NCI-H510A treated with DMSO at 0.1 percent for 48 hours (cell line): ENCODE results near the gene DUSP2.

Experiments
- DNase-seq: peaks from one replicate; lab custom pipeline; 2025; lab: John Stamatoyannopoulos, UW

DUSP2 gene, protein sequence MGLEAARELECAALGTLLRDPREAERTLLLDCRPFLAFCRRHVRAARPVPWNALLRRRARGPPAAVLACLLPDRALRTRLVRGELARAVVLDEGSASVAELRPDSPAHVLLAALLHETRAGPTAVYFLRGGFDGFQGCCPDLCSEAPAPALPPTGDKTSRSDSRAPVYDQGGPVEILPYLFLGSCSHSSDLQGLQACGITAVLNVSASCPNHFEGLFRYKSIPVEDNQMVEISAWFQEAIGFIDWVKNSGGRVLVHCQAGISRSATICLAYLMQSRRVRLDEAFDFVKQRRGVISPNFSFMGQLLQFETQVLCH

DNA sequence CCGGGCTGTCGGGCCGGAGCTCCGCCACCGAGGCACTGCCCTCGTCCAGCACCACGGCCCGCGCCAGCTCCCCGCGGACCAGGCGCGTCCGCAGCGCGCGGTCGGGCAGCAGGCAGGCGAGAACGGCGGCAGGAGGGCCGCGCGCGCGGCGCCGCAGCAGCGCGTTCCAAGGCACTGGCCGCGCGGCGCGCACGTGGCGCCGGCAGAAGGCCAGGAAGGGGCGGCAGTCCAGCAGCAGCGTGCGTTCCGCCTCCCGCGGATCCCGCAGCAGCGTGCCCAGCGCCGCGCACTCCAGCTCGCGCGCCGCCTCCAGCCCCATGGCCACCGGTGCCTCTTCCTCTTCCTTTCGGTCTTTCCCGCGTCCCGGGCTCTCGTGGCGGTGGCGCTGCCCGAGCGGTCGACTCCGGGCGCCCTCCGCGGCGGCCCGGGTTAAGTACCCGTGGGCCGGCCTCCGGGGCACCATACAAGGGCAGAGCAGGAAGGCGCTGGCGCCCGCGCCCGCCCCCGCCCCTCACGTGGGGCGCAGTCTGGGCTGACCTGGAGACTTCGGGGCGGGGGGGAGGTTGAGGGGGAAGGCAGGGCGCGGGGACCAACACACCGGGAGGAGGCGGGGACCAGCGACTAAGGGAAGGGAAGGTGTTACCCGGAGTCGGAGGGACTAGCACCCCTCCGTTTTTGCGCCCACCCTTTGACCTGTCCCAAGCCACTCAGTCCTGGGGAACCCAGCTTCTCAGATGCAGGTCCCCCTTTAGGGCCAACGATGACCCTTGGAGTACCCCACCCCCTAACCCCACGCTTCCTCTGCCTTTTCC, at the start of gene DUSP2:
DUSP2 (minus strand) TSS at position 405 of the 812 bp plus-strand sequence; CDS start at position 319, 86 bp downstream.
- DNase-seq, result peak; percentile 46

DNA sequence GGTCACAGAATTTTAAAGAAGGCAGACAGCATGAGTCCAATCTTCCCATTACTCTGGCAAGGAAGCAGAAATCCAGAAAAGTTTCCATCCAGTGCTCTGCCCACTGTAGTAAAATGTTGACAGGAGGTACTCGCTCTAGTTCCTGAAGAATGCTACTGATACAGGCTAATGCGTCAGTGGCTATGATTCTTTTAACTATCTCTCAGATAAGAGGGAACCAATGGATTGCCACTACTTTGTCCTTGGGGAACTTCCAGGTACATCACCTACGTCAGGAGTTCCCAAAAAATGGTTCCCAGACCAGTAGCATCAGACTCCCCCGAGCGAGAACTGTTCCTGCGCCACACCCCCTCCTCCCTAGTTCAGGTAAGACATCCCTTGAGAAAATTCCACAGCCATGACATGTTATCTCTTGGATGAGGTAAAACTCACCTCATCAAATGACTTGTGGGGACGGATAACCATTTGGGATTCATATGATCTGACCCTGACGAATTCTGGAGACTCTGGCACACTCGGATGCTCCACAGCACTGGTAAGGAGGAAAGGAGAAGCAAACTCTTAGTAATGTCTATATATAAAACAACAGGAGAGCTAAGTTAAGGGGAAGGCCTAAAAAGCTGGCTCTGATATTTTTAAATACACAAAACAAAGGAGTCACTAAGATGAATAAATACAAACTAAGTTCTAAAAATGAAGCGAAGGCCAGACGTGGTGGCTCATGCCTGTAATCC, 46.9 kb upstream of the DUSP2 start:
- DNase-seq, result no peak

DNA sequence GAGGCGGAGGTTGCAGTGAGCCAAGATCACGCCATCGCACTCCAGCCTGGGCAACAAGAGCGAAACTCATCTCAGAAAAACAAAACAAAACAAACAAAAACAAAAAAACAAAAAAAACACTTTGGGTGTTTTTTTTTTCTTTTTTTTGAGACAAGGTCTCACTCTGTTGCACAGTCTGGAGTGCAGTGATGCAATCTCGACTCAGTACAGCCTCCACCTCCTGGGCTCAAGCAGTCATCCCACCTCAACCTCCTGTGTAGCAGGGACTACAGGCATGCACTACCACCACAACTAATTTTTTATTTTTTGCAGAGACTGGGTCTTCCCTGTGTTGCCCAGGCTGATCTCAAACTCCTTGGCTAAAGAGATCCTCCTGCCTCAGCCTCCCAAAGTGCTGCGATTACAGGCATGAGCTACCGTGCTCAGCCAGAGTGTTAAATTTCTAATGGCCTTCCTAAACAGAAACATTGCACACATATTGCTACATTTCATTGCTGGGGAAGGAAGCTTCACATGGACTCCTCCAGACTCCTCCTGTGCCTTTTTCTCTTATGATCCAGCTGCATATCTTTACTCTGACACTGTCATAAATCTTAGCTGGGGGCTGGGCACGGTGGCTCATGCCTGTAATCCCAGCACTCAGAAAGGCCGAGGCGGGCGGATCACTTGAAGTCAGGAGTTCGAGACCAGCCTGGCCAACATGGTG, 43.7 kb upstream of the DUSP2 start:
- DNase-seq, result no peak

DNA sequence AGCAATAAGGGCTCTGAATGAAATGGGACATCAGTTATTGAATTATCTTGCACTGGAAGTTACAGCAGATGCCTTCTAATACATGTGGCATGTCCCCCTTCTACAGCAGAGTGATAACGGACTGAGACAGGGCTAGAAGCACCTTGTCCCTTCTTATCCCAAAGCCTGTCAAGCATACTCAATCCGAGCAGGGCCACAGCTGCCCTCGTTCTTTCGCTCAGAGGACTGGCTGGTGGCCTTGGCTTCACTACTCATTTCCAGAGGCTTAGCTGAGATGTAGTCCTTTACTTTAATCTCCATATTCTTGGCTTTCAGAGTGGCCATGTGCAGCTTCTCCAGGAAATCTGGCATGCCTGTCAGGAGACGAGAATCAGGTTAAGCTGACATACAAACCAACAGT, 41.3 kb upstream of the DUSP2 start:
- DNase-seq, result no peak

DNA sequence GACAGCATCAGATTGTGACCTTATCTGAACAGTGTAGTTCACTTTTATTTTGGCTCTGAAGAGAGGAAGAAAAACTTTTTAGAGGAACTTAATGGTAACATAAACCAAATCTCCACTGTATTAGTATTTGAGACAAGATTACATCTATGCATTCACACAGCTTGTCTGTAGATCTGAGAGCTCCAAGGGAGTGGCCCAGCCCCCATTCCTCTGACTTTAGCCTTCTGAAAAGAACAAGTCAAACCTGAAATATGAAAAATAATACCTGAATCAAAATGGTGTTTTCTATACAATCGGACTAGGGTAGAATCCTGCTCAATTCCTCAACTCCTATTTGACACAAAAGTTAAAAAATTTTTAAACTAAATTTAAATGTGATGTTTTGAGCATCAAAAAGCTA, 40.3 kb upstream of the DUSP2 start:
- DNase-seq, result no peak

DNA sequence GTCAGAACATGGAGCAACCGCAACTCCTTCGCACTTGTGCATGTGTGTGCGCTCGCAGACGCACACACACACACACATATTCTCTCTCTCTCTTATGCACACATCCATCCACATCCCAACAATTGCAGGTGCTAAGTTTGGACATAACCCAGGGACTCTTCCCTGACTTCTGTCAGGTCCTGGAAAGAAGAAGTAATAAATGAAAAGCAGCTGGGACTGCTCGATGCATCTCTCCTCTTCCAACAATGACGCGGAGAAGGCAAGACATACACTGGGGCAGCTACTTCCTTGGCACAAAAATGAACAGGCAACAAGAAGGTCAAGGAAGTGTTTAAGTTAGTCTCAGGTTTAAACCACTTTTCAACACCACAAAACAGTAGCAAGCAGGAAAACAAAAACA, 39.7 kb upstream of the DUSP2 start:
- DNase-seq, result no peak

DNA sequence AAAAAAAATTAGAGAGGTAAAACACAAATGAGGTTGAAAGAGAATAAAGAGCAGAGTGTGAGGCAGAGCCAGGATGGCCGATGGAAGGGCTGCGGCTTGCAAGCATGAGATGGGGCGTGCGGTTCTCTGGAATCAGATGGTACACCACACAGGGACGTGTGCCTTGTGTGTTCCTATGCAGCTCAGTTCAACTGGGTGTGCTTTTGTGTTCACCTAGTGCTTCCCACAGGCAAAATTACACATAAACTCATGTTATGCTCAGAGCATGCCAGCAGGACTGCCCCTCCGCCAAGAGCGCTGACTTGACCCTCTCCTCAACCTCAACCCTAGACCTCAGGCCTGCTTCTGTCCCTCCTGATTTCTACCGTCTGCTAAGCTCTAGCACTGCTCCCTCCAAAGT, 38.9 kb upstream of the DUSP2 start:
- DNase-seq, result no peak

DNA sequence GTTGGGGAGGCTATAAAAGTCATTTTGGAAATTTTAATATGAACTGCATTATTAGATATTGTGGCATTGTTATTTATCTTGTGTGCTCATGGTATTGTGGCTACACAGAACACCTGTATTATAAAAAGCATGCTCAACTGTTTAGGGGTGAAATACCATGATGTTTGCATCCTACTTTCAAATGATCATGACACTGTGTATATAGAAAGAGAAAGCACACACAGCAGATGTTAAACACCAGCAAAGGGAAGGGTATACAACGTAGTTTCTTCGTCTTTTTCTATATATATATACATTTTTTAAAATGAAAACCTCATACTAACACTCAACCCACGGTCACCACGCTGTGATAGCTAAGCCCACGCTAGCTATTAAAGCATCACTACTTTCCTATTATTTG, 36.3 kb upstream of the DUSP2 start:
- DNase-seq, result no peak

DNA sequence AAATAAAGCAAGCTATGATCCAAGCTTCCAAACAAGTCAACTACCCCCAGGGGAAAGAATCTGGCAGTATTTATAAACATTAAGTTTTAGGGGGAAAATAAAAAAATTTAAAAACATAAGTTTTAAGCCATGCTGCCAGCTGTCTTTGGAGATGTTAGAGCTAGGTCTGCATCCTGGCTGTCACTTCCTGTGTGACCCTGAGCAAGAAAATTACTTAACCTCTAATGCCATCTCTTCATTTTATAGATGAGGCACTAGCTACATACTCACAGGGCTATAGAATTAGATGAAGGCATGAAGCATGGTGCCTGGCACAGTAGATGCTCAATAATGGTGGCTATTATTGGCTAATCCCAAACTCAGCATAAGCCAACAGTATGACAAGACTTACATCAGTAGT, 35.3 kb upstream of the DUSP2 start:
- no peak for DNase-seq

DNA sequence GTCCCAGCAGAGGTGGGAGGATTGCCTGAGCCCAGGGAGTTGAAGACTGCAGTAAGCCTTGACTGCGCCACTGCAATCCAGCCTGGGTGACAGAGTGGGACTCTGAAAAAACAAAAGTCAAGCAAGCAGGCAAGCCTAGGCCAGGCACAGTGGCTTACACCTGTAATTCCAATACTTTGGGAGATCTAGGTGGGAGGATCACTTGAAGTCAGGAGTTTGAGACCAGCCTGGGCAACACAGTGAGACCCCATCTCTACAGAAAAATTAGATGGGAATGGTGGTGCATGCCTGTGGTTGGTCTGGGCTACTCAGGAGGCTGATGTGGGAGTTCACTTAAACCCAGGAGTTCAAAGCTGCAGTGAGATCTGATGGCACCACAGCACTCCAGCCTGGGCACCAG, 34.8 kb upstream of the DUSP2 start:
- no peak for DNase-seq

DNA sequence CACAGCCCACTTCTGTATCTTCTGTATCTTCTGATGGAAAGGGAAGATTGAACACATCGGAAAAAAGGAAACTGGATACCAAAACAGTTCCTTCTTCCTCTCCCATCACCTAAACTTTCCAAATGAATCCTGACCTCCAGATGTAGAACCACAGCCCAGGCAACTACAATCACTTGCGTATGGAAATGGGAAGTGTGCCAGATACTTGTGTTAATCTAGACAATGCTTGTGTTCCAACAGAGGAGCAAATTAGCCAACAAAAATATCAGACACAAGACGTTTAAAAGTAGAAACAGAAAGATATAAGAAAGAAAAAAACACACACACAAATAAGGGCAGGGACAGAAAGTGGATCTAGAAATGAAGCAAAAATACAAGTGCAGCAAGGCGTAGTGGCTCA, 31.4 kb upstream of the DUSP2 start:
- DNase-seq, result no peak

DNA sequence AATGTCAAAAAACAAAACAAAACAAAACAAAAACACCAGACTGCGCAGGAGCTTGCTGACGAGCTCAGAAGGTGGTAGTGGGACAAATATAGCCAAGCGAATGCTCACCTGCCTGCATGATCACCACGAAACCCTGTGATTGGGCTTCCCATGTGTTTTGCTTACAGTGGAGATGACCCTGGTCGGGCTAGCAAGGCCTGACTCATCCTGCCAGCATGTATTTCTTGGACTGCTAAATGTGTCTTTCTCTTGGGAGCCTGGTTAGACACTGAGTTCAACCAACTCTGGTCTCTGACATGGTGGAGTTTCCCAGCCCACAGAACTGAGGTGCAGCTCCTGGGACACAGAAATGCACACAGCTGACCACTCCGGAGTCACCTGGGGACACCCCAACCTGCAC, 30.7 kb upstream of the DUSP2 start:
- no peak for DNase-seq

DNA sequence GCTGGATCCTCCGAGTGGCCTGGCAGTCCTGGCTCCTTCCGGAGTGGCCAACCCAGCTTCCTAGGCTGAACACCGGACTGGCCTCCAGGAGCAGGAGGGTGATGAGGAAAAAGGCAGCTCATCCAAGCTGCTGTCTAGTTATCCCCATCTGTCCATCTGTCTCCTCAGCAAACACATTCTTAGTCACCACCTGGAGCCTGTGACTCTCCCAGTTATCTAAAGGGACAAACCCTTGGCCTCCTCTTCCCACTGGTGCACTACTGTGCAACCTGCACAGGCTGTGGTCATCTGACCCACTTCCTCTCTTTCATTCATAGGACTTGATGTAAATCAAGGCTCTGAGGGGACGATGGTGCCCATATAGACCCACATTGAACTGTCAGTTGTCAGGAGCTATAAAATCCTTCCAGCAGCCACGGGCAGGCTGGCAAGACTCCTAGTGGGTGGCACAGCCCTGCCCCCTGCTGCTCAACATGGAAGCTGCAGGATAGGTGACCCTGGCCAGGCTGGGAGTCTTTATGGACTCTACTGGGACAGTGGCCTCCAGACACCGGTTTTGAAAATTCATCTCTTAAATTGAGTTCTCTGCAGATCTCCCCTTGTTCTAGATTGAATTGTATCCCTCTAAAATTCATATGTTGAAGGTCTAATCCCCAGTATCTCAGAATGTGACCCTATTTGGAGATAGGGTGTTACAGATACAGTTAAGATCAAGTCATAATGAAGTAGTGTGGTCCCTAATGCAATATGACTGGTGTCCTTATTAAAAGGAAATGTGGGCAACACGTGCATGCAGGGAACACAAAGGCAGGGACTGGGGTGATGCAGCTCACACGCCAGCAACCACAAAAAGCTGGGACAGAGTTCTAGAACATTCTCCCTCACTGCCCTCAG, 29.3 kb upstream of the DUSP2 start:
- peak; percentile 56 for DNase-seq

DNA sequence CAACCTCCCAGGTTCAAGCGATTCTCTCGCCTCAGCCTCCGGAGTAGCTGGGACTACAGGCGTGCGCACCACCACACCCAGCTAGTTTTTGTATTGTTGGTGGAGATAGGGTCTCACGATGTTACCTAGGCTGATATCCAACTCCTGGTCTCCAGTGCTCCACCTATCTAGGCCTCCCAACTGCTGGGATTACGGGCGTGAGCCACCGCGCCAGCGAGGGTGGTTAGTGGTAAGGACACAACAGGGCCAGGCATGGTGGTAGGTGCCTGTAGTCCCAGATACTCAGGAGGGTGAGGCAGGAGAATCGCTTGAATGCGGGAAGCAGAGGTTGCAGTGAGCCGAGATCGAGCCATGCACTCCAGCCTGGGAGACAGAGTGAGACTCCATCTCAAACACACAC, 26.6 kb upstream of the DUSP2 start:
- DNase-seq, result no peak

DNA sequence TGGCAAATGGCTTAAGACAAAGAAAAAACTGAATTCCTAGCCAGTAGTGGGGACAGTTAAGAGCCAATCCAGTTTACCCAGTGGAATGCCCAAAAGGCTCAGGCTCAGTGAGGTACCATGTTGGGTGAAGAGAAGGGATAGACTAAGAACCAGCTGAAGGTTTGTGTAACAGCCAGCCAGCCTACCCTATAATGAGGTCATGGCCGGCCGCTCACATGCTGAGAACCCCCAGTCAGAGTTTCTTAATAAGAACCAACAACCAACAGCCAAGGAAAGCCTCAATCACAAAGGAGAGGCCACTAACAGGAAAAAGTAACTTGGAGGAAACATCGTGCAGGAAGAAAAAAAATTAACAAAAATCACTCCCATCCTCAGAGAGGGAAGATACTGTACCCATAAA, 25.4 kb upstream of the DUSP2 start:
- DNase-seq, result no peak

DNA sequence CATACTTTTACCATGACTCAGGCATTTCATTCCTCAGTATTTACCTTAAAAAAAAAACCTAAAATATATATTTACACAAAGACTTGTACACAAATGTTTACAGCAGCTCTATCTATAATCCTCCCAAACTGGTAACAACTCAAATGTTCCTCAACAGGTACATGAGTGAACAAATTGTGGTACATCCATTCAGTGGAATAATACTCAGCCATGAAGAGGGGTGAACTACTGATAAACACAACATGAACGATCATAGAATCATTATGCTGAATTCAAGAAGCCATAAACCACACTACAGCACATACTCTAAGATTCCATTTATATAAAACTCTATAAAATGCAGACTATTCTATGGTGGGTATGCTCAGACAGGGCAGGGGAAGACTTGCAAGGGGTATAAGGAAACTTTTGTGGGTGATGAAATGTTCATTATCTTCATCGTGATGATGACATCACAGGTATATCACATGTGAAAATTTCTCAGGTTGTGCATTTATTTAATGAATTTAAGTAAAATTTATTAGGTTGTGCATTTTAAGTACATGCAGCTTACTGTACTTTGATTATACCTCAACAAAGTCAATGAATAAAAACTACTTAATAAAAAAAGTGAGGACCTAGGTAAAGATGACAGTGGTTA, 24.7 kb upstream of the DUSP2 start:
- no peak for DNase-seq

DNA sequence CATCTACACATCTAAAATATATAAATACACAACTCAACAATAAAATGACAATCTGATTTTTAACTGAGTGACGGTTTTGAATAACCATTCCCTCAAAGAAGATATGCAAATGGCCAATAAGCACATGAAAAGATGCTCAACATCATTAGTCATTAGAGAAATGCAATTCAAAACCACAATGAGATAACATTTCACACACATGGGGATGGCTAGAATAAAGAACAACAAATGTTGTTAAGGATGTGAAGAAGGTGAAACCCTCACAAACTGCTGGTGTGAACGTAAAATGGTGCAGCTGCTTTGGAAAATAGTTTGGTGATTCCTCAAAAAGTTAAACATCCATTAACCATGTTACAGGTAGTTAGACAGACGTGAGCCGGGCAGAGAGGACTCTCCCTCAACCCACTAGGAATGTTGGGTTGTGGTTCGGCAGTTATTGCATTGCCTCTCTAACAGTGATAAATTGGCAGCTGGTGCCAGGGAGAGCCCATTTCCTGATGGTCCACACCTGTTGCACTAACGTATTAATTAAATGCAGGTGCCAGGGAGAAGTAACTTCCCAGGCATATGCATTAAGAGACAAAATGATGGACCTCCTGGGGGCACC, 22.3 kb upstream of the DUSP2 start:
- no peak for DNase-seq

DNA sequence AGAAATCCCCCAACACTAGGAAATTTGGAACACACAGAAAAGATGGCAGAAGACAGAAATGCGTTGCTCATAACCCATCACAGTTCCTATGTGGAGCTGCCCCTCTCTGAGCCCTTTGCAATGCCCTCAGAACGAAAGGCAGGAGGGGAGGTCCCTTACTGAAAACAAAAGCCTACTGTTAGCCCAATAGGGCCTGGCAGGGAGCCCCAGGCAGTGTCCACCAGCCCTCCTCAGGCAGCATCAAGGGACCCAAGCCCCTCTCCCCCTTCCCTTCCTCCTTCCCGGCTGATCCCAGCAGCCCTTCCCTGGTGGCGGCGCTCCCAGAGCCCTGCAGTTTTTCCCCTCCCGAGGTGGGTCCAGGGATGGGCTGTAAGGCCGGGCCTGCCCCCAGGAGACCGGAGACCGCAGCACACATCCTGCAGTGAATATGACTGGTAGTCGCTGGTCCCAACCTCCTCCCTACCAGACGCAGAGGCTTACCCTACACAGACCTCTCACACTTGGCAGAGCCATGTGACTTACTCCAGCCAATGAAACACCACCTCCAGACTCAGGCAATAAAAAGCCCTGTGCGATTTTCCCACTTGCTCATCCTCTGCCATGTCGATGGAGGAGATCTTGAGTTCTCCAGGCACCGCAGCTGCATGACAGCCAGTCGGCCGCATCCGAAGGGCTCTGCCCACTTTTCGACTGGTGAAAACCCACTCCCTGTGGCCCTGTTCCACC, 19.4 kb upstream of the DUSP2 start:
- DNase-seq, result peak; percentile 19

DNA sequence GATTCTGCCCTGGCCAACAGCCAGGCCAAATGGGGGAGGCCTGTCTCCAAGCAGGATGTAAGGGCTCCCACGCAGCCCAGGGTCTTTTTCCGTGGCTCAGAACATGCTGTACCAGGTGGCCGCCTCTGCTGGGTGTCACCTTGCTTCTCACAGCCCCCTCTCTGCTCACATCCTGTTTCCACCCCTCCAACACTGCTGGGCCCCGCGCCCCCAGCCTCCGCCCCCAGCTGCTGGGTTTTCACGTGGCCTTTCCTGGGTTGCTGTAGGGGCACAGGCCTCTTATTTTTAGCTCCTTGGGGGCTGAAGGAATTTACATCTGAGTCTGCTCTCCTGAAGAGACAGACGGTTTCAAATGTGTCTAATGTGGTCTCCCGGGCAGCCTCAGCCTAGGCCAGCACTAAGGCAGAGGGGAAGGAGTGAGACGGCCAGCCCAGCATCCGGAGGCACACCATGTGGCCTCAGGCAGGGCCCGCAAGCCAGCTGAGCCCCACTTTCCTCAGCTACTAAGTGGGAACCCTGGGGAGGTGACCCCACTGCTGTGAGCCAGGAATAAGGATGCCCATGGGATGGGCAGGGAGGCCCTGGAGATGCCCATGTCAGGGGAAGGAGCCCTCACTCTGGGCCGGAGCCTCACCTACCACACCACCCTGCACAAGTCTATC, 18.7 kb upstream of the DUSP2 start:
- DNase-seq, result no peak
